OCI-LY3 (cell line): Measurements from ENCODE around the gene NTN3.

ENCODE experiments used
- CTCF ChIP-seq: fragments of 200-600, 300-600 bp; sonication (generic); IDR thresholded peaks from 2 replicates; pipeline ENCODE4 v1.5.1; 2014; ENCODE audit warnings: antibody characterized with exemption, low read length, low read depth
- EZH2phosphoT487 ChIP-seq: fragments of 200-600 bp; shearing (Covaris generic); IDR thresholded peaks from 2 replicates; pipeline ENCODE4 v1.6.1; 2018; ENCODE audit warnings: antibody characterized with exemption, mixed run types, low read depth

- no peak for TF ChIP-seq CTCF
- TF ChIP-seq EZH2phosphoT487: no peak
Measured at GRCh38 chr16:2437032-2437790, 33.9 kb upstream of the NTN3 start.
